WTC11 (cell line): ENCODE results near the gene ERF. TPM values are rescaled to one million over a fixed set of nuclear protein-coding genes. Genes with fewer than 3 reads are reported as not detected.
A peak's percentile ranks its signal among the peaks of the same experiment; 100 is the strongest.

Experiments
- ATAC-seq: fragments of 200-7000 bp; cut with Tn5 transposase; 2 replicates; pipeline ENCODE4 v1.10.0; 2021; ENCODE audit warnings: mild to moderate bottlenecking, moderate library complexity
- CTCF ChIA-PET: fragments of 300-600 bp; sonication (Branson Sonifier 250); formaldehyde crosslinking; loops from one replicate; lab custom pipeline; 2021; ENCODE audit warnings: antibody characterized with exemption; lab: Charles Lee
- POLR2A ChIA-PET: fragments of 350-600 bp; sonication (Branson Sonifier 250); formaldehyde crosslinking; loops from one replicate; lab custom pipeline; 2021; ENCODE audit warnings: antibody characterized with exemption; lab: Charles Lee
- DNase-seq: peaks from one replicate; pipeline ENCODE4 v3.0.0; 2021; ENCODE audit warnings: low spot score
- H3K27ac Mint-ChIP-seq: 2 replicates; pipeline ENCODE4 v1.8.0; 2021; ENCODE audit warnings: mixed read lengths
- H3K27me3 Mint-ChIP-seq: 2 replicates; pipeline ENCODE4 v1.8.0; 2021; ENCODE audit warnings: low read depth, mild to moderate bottlenecking, moderate library complexity, mixed read lengths
- H3K36me3 Mint-ChIP-seq: 2 replicates; pipeline ENCODE4 v1.8.0; 2021; ENCODE audit warnings: mixed read lengths
- H3K4me1 Mint-ChIP-seq: 2 replicates; pipeline ENCODE4 v1.8.0; 2022; ENCODE audit warnings: mixed read lengths
- H3K4me3 Mint-ChIP-seq: 2 replicates; pipeline ENCODE4 v1.8.0; 2021; ENCODE audit warnings: mild to moderate bottlenecking, moderate library complexity, mixed read lengths
- H3K9me3 Mint-ChIP-seq: 2 replicates; pipeline ENCODE4 v1.8.0; 2021; ENCODE audit warnings: mixed read lengths
- AR ChIP-seq: fragments of 250-450 bp; sonication (Bioruptor Pico); IDR thresholded peaks from 2 replicates; pipeline ENCODE4 v1.9.0; 2021; ENCODE audit warnings: mild to moderate bottlenecking
- ATF1 ChIP-seq: sonication (generic); formaldehyde crosslinking; IDR thresholded peaks from 2 replicates; pipeline ENCODE4 v1.8.1; 2023; ENCODE audit warnings: mild to moderate bottlenecking, moderate library complexity, missing genetic modification reagents
- CTCF ChIP-seq: fragments of 200-600 bp; IDR thresholded peaks from 2 replicates; pipeline ENCODE4 v1.8.0; 2022; ENCODE audit warnings: antibody characterized with exemption
- ELF4 ChIP-seq: sonication (generic); formaldehyde crosslinking; IDR thresholded peaks from 2 replicates; pipeline ENCODE4 v1.8.1; 2022; ENCODE audit warnings: low read depth, mild to moderate bottlenecking, moderate library complexity, missing genetic modification reagents
- ESRRA ChIP-seq: sonication (generic); formaldehyde crosslinking; IDR thresholded peaks from 2 replicates; pipeline ENCODE4 v1.8.1; 2022; ENCODE audit warnings: mild to moderate bottlenecking, missing genetic modification reagents, borderline replicate concordance
- FOXK1 ChIP-seq: sonication (generic); formaldehyde crosslinking; IDR thresholded peaks from 2 replicates; pipeline ENCODE4 v1.8.0; 2022; ENCODE audit warnings: mild to moderate bottlenecking, moderate library complexity, missing genetic modification reagents
- GABPB1 ChIP-seq: sonication (generic); formaldehyde crosslinking; IDR thresholded peaks from 2 replicates; pipeline ENCODE4 v1.8.1; 2023; ENCODE audit warnings: mild to moderate bottlenecking, missing genetic modification reagents
- IRF1 ChIP-seq: sonication (generic); formaldehyde crosslinking; IDR thresholded peaks from 2 replicates; pipeline ENCODE4 v1.8.0; 2023; ENCODE audit warnings: missing genetic modification reagents
- KAT7 ChIP-seq: sonication (generic); formaldehyde crosslinking; IDR thresholded peaks from 2 replicates; pipeline ENCODE4 v1.8.1; 2023; ENCODE audit warnings: missing genetic modification reagents, mild to moderate bottlenecking, borderline replicate concordance
- NFE2L1 ChIP-seq: sonication (generic); formaldehyde crosslinking; IDR thresholded peaks from 2 replicates; pipeline ENCODE4 v1.8.1; 2023; ENCODE audit warnings: missing genetic modification reagents
- NR2C2 ChIP-seq: sonication (generic); formaldehyde crosslinking; IDR thresholded peaks from 2 replicates; pipeline ENCODE4 v1.8.0; 2022; ENCODE audit warnings: mild to moderate bottlenecking, missing genetic modification reagents
- TCF7 ChIP-seq: sonication (generic); formaldehyde crosslinking; IDR thresholded peaks from 2 replicates; pipeline ENCODE4 v1.8.0; 2022; ENCODE audit warnings: mild to moderate bottlenecking, low read depth, missing genetic modification reagents, moderate library complexity
- TEAD1 ChIP-seq: sonication (generic); formaldehyde crosslinking; IDR thresholded peaks from 2 replicates; pipeline ENCODE4 v1.8.0; 2022; ENCODE audit warnings: mild to moderate bottlenecking, missing genetic modification reagents
- TEAD4 ChIP-seq: sonication (generic); formaldehyde crosslinking; IDR thresholded peaks from 2 replicates; pipeline ENCODE4 v1.8.0; 2022; ENCODE audit warnings: mild to moderate bottlenecking, missing genetic modification reagents
- ZBTB21 ChIP-seq: sonication (generic); formaldehyde crosslinking; IDR thresholded peaks from 2 replicates; pipeline ENCODE4 v1.8.1; 2023; ENCODE audit warnings: mild to moderate bottlenecking, missing genetic modification reagents, borderline replicate concordance
- ZNF396 ChIP-seq: fragments of 250-450 bp; sonication (Bioruptor Pico); IDR thresholded peaks from 2 replicates; pipeline ENCODE4 v1.8.0; 2021; ENCODE audit warnings: mild to moderate bottlenecking, moderate library complexity, borderline replicate concordance
- ZNF512 ChIP-seq: sonication (generic); formaldehyde crosslinking; IDR thresholded peaks from 2 replicates; pipeline ENCODE4 v1.8.1; 2022; ENCODE audit warnings: missing genetic modification reagents, borderline replicate concordance
- ZNF671 ChIP-seq: fragments of 250-450 bp; sonication (Bioruptor Pico); IDR thresholded peaks from 2 replicates; pipeline ENCODE4 v1.8.0; 2021; ENCODE audit warnings: mild to moderate bottlenecking
- total RNA-seq: library from RNA; stranded (reverse); gene quantifications from 3 replicates; pipeline ENCODE4 v1.2.3, GENCODE V29; 2021

ERF gene
- total RNA-seq, 1 experiment from 2014 or later = 65.9 TPM

- Mint-ChIP-seq H3K27ac (no peak overlapping the region; the same call in 1 of the 2 replicates), H3K4me1 (0 out of 2 replicates have a peak, but pooled peaks cover 4% of the 10 kb centered on the region), H3K4me3 (no peak overlapping the region), H3K36me3 (peaks cover 55% of the 10 kb centered on the region), H3K9me3 (no peaks in the 10 kb centered on the region), H3K27me3 (no peaks in the 10 kb centered on the region)
- POLR2A ChIA-PET = interaction anchor here (0.7 to 1.9 kb wide), 3 partner anchors 9 to 62 kb away, joined by 3 to 5 read pairs (median 4); partner anchors contain the start of gene GSK3A
- DNase-seq (no peak), ATAC-seq (0 out of 2 replicates have a peak, but pooled peaks have one; percentile 26)
- no peak for TF ChIP-seq ZBTB21 (CRISPR knock-in tag)
- CTCF ChIA-PET = interaction anchor here (1.1 to 3.6 kb wide), 3 partner anchors 46 to 207 kb away, joined by 3 to 16 read pairs (median 4); no protein-coding TSS in a partner anchor
Observed at GRCh38 chr19:42233106-42233505, 21.8 kb downstream of the ERF start.

- Mint-ChIP-seq H3K4me1 (0 out of 2 replicates have a peak, but pooled peaks cover 4% of the 10 kb centered on the region), H3K36me3 (peaks cover 55% of the 10 kb centered on the region), H3K27ac (no peak overlapping the region), H3K9me3 (no peaks in the 10 kb centered on the region), H3K4me3 (no peak overlapping the region), H3K27me3 (no peaks in the 10 kb centered on the region)
- ChIA-PET POLR2A (interaction anchor here (0.7 to 1.0 kb wide), 2 partner anchors 11 to 63 kb away, joined by 3 to 4 read pairs; no protein-coding TSS in a partner anchor), CTCF (interaction anchor here (1.1 to 3.6 kb wide), 3 partner anchors 47 to 208 kb away, joined by 3 to 16 read pairs (median 4); no protein-coding TSS in a partner anchor)
- ATAC-seq (no peak), DNase-seq (no peak)
- no peak for TF ChIP-seq CTCF
- TF ChIP-seq GABPB1 (CRISPR knock-in tag) = no peak
- TF ChIP-seq AR (CRISPR knock-in tag) = no peak
- no peak for TF ChIP-seq ZNF512
- no peak for TF ChIP-seq NR2C2 (CRISPR knock-in tag)
- no peak for TF ChIP-seq IRF1 (CRISPR knock-in tag)
- TF ChIP-seq ESRRA (CRISPR knock-in tag) = no peak
- TF ChIP-seq TEAD4 (CRISPR knock-in tag) = no peak
- TF ChIP-seq FOXK1 (CRISPR knock-in tag) = no peak
- TF ChIP-seq ATF1 (CRISPR knock-in tag) = no peak
- no peak for TF ChIP-seq ZNF671 (CRISPR knock-in tag)
- no peak for TF ChIP-seq TCF7 (CRISPR knock-in tag)
- no peak for TF ChIP-seq ELF4 (CRISPR knock-in tag)
- no peak for TF ChIP-seq TEAD1
- no peak for TF ChIP-seq KAT7 (CRISPR knock-in tag)
- TF ChIP-seq ZNF396 (CRISPR knock-in tag) = no peak
- no peak for TF ChIP-seq NFE2L1
Observed at GRCh38 chr19:42232435-42232834, 22.5 kb downstream of the ERF start.
